Activated CD4-positive, alpha-beta memory T cell treated with anti-CD3 and anti-CD28 coated beads for 36 hours (primary cell): ENCODE data around the gene CSRP3. TPM values are rescaled to one million over a fixed set of nuclear protein-coding genes. Genes with fewer than 3 reads are reported as not detected.

Experiments used
- CTCF ChIA-PET: fragments of 350-600 bp; sonication (Branson Sonifier 250); formaldehyde crosslinking; loops from one replicate; lab custom pipeline; 2021; ENCODE audit warnings: antibody characterized with exemption, inconsistent platforms; lab: Charles Lee
- POLR2A ChIA-PET: fragments of 350-600 bp; sonication (Branson Sonifier 250); formaldehyde crosslinking; loops from one replicate; lab custom pipeline; 2021; ENCODE audit warnings: antibody characterized with exemption; lab: Charles Lee
- DNase-seq: peaks from one replicate; pipeline ENCODE4 v3.0.0-alpha.2; 2020
- H3K27ac Mint-ChIP-seq: one replicate; pipeline ENCODE4 v1.8.0; 2021; ENCODE audit warnings: mixed read lengths
- H3K27me3 Mint-ChIP-seq: one replicate; pipeline ENCODE4 v1.8.0; 2021; ENCODE audit warnings: mixed read lengths
- H3K36me3 Mint-ChIP-seq: one replicate; pipeline ENCODE4 v1.8.0; 2021; ENCODE audit warnings: mixed read lengths
- H3K4me1 Mint-ChIP-seq: one replicate; pipeline ENCODE4 v1.8.0; 2021; ENCODE audit warnings: low read depth, mixed read lengths
- H3K4me3 Mint-ChIP-seq: one replicate; pipeline ENCODE4 v1.8.0; 2021; ENCODE audit warnings: mild to moderate bottlenecking, mixed read lengths
- H3K9me3 Mint-ChIP-seq: one replicate; pipeline ENCODE4 v1.8.0; 2021; ENCODE audit warnings: mixed read lengths
- intact Hi-C: fragments of 100-400 bp; cut with micrococcal nuclease; formaldehyde crosslinking; loops from one replicate; pipeline ENCODE4 v1.15.1; 2023
- total RNA-seq, 2 experiments: library from RNA; stranded (reverse); gene quantifications; one replicate each; pipeline ENCODE4 v1.2.3, GENCODE V29; 2021

The CSRP3 gene
- total RNA-seq, 2 experiments from 2014 or later: not detected

DNA sequence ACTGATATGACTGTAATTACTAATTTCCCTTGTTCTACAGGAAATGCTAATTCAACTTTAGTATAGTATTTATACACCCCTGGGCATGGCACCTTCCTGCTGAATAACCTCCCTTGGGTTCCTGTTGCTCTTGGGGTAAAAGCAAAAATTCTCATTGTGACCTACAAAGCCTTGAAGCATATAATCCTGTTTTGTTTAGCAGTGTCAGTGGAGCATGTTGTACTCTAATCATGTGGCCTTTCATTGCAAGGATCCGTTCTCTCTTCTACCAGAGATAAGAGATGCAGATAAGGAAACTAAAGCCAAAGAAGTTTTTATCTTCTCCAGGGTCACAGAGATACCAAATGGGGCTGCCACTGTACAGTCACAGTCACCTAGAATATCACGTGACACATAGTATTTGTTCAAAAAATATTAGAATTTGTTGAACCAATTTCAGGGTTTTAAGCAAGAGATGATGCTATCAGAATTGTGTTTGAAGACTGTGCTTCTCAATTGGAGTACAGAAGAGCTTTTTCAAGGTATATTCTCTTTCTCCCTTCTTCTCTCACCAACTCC is 25.1 kb downstream of the CSRP3 start:
- DNase-seq: no peak
- H3K4me1 Mint-ChIP-seq: no peaks in the 10 kb centered on the region
- no peaks in the 10 kb centered on the region for H3K27me3 Mint-ChIP-seq
- H3K27ac Mint-ChIP-seq: no peak overlapping the region
- peaks cover 34% of the 10 kb centered on the region for H3K36me3 Mint-ChIP-seq
- intact Hi-C loops: loop anchor here (10.0 kb wide), 1 partner anchor 102 kb away; no protein-coding TSS in a partner anchor
- POLR2A ChIA-PET: interaction anchor here (0.5 kb wide), 1 partner anchor 787 kb away, joined by 3 read pairs; no protein-coding TSS in a partner anchor
- H3K4me3 Mint-ChIP-seq: no peak overlapping the region
- H3K9me3 Mint-ChIP-seq: no peaks in the 10 kb centered on the region
- CTCF ChIA-PET: no interaction called here

DNA sequence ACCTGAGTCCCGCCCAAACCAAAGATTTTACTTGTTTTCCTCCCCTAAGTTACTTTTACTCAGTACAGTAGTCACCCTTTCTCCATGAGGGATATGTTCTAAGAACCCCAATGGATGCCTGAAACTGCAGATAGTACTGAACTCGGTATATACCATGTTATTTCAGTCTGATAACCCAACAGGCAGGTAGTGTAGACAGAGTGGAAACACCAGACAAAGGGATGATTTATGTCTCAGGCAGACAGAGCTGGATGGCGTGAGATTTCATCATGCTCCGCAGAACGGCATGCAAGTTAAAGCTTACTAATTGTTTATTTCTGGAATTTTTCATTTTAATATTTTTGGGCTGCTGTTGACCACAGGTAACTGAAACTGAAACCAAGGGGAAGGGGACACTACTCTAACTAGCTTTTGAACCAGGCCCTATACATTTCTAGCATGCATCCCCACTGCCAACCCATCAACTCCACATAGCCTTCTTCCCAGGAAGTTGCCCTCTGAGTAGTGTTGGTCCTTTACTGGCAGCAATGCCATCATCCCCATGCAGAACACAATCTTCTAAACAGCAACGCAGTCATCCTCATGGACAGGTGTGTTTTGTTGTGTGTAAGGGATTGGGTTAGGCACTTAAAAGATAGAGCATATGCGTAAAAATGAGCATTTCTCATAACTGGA is 27.7 kb downstream of the CSRP3 start:
- H3K27me3 Mint-ChIP-seq: no peaks in the 10 kb centered on the region
- intact Hi-C loops: loop anchor here (10.0 kb wide), 1 partner anchor 99 kb away; no protein-coding TSS in a partner anchor
- DNase-seq: no peak
- CTCF ChIA-PET: interaction anchor here (1.3 kb wide), 1 partner anchor 97 kb away, joined by 3 read pairs; no protein-coding TSS in a partner anchor
- POLR2A ChIA-PET: no interaction called here
- no peak overlapping the region for H3K27ac Mint-ChIP-seq
- H3K36me3 Mint-ChIP-seq: peaks cover 47% of the 10 kb centered on the region
- no peak overlapping the region for H3K4me3 Mint-ChIP-seq
- no peaks in the 10 kb centered on the region for H3K9me3 Mint-ChIP-seq
- no peaks in the 10 kb centered on the region for H3K4me1 Mint-ChIP-seq

DNA sequence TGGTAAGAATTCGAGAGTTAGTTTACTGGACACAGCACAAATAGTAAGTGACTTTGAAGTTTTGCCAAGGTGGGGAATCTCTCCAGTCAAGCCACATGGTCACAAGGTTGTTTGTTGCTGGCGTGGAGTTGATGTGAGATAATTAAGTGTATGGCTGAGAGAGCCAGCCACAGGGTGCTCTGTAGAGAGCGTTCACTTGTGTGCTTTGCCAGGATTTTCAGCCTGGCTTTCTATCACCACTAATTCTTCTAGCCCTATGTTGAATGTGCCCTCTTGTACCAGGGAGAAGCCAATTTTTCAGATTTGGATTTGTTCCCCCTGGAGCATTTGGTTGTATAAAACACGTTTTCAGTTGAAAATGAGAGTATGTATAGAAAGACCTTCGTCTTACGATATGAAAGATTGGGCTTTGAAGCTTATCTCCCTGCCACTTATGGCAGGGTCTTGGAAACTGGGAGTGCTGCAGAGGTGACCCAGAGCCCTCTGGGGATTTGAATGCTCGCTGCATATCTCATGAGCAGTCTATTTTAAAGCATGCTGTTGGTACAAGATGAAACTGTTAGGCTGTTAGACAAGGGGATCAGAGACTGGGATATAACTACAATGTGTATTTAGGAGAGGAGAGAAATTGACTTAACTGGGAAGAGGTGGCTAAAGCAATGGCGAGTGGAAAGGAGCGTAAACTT is 28.6 kb downstream of the CSRP3 start:
- ChIA-PET CTCF (interaction anchor here (1.3 kb wide), 1 partner anchor 96 kb away, joined by 3 read pairs; no protein-coding TSS in a partner anchor), POLR2A (interaction anchor here (0.6 kb wide), 1 partner anchor 1104 kb away, joined by 4 read pairs; no protein-coding TSS in a partner anchor)
- Mint-ChIP-seq H3K36me3 (peaks cover 55% of the 10 kb centered on the region), H3K4me3 (no peak overlapping the region), H3K4me1 (no peaks in the 10 kb centered on the region), H3K9me3 (no peaks in the 10 kb centered on the region), H3K27ac (no peak overlapping the region), H3K27me3 (no peaks in the 10 kb centered on the region)
- no peak for DNase-seq
- intact Hi-C loops: loop anchor here (10.0 kb wide), 1 partner anchor 98 kb away; no protein-coding TSS in a partner anchor

DNA sequence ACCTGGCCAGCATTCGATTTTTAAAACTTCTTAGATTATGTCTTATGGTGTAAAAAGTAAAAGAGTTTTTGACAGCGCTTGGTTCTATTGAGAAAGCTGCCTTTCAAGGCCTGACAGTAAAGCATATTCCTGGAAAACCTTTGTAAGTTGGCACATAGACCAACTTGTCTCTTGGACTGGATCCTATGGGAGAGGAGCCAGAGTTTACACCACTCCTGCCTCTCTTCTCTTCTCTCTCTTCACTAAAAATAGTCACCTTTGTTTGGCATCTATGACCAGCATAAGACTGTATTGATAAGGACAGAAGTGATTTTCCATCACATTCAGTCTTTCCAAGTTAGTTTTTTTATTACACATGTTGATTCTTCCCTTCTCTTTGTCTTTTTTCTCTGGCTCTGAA is 33.7 kb downstream of the CSRP3 start:
- Mint-ChIP-seq H3K27me3 (no peaks in the 10 kb centered on the region), H3K4me3 (no peak overlapping the region), H3K27ac (no peak overlapping the region), H3K36me3 (peaks cover 68% of the 10 kb centered on the region), H3K9me3 (no peaks in the 10 kb centered on the region), H3K4me1 (no peaks in the 10 kb centered on the region)
- CTCF ChIA-PET: no interaction called here
- POLR2A ChIA-PET: no interaction called here
- no peak for DNase-seq
- intact Hi-C loops: no loop called here

DNA sequence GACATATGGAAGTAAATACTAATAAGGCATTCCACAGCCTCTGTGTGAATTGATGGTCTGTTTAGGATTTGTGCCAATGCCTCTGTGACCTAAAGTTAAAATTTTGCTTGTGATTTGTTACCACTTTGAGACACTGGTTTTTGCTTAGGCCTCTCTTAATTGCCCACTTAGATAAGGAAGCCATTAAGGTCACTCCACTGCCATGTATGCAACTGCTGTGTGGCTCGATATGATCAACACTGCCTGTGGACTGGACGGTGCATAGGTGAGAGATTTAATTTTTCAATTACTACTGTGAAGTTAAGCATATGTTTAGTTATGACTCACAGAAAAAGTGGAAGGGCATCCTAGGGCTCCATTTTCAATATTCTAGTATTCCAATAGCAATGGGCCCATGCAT is 36.9 kb downstream of the CSRP3 start:
- POLR2A ChIA-PET: no interaction called here
- no peaks in the 10 kb centered on the region for H3K4me1 Mint-ChIP-seq
- no peaks in the 10 kb centered on the region for H3K27me3 Mint-ChIP-seq
- CTCF ChIA-PET: no interaction called here
- H3K4me3 Mint-ChIP-seq: no peak overlapping the region
- H3K27ac Mint-ChIP-seq: no peak overlapping the region
- DNase-seq: no peak
- H3K36me3 Mint-ChIP-seq: peaks cover 65% of the 10 kb centered on the region
- intact Hi-C loops: no loop called here
- H3K9me3 Mint-ChIP-seq: no peaks in the 10 kb centered on the region

DNA sequence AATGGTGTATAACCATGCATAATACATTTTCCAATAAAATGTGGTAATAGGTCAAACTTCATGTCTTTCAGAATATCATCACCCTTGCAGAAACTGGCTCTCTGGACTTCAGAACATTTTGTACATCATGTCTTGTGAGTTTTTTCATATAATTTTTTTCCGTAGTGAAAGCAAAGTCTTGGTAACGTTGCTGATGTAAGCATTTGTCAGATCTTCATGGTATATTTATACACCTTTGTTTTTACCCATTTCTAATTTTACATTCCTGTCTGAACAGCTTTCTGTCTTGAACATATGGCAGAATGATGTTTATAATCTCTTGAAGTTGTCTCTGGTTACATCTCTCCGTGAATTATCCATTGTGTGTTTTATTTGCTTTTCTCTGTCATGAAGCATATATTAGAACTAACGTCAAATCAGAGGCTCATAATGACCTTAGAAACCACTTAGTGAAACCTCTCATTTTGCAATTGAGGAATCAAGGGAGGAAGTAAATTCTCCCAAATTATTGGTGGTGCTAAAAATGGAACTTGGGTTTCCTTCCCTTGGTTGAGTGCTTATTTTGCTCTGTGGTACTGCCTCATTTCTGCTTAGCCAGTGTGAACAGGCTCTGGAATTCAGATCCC is 37.4 kb downstream of the CSRP3 start:
- H3K27me3 Mint-ChIP-seq: no peaks in the 10 kb centered on the region
- H3K4me3 Mint-ChIP-seq: no peak overlapping the region
- no peaks in the 10 kb centered on the region for H3K4me1 Mint-ChIP-seq
- H3K9me3 Mint-ChIP-seq: no peaks in the 10 kb centered on the region
- H3K36me3 Mint-ChIP-seq: peaks cover 65% of the 10 kb centered on the region
- H3K27ac Mint-ChIP-seq: no peak overlapping the region
- CTCF ChIA-PET: no interaction called here
- POLR2A ChIA-PET: no interaction called here
- DNase-seq: no peak
- intact Hi-C loops: no loop called here

DNA sequence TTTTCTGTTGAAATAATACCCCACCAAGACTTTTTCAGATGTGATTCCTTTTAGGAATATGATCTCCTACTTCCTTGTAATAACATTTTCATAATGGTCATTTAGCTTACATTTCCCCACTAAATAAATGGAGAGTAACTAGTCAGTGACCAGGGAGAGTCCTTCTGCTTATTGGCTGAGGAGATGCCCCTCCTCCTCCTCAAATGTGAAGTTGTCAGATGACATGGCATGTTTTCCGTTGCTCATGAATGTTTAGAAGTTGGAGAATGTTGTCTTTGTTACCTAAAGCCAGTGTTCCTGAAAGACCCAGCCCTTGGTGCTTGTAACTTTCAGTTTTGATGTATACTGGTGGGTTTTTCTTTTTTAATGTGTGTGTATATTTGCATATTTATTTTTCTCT is 38.2 kb downstream of the CSRP3 start:
- Mint-ChIP-seq H3K4me1 (no peaks in the 10 kb centered on the region), H3K4me3 (no peak overlapping the region), H3K27me3 (no peaks in the 10 kb centered on the region), H3K9me3 (no peaks in the 10 kb centered on the region), H3K27ac (no peak overlapping the region), H3K36me3 (peaks cover 64% of the 10 kb centered on the region)
- ChIA-PET CTCF (no interaction called here), POLR2A (no interaction called here)
- no peak for DNase-seq
- intact Hi-C loops: no loop called here

DNA sequence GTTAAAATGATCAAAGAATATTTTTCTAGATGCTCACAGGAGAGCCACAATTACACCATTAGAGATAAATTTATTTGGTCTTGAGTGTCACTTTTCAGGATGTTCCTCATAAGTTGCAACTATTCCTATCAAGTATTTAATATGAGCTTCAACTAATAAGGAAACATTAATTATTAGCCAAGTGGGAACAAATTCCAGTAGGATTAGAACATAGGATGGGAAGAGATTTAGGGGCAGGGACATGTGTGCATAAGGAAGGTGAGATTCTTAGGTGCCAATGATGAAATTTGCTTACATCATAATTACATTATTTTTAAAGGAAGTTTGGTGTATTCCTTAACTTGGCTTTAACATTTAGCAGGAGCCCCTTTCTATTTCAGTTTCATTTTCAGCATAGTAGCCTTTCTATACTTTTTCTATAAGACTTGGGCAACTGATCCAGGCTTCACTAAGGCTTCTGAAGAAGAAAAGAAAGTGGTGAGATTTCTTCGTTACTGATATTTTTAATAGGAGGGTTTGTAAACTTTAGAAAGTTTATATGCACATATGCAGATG is 38.8 kb downstream of the CSRP3 start:
- intact Hi-C loops: no loop called here
- peaks cover 60% of the 10 kb centered on the region for H3K36me3 Mint-ChIP-seq

DNA sequence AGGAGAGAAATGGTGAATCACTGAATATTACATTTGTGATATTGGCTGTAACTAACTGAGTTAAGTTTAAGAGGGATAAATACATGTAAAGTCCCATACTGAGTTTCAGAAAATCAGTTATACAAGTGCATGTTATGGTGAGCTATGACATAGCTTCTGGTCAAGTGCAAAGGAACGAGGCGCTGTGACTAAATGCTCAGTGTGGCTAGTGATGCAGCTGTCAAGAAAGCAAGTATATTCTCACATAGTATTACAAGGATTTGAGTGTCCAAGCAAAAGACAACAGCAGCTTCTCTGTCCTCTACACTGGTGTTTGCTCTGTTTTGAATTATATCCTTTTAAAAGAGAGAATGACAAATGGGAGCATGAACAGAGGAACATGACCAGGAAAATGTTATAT is 40.1 kb downstream of the CSRP3 start:
- ChIA-PET POLR2A (no interaction called here), CTCF (no interaction called here)
- Mint-ChIP-seq H3K4me3 (no peak overlapping the region), H3K27ac (no peak overlapping the region), H3K9me3 (no peaks in the 10 kb centered on the region), H3K27me3 (no peaks in the 10 kb centered on the region), H3K36me3 (peaks cover 55% of the 10 kb centered on the region), H3K4me1 (no peaks in the 10 kb centered on the region)
- intact Hi-C loops: no loop called here
- no peak for DNase-seq

More for the DNA sequence above, 38.8 kb downstream of the CSRP3 start:
- Mint-ChIP-seq H3K27me3 (no peaks in the 10 kb centered on the region), H3K4me1 (no peaks in the 10 kb centered on the region), H3K9me3 (no peaks in the 10 kb centered on the region), H3K4me3 (no peak overlapping the region), H3K27ac (no peak overlapping the region)
- ChIA-PET POLR2A (no interaction called here), CTCF (no interaction called here)
- no peak for DNase-seq

DNA sequence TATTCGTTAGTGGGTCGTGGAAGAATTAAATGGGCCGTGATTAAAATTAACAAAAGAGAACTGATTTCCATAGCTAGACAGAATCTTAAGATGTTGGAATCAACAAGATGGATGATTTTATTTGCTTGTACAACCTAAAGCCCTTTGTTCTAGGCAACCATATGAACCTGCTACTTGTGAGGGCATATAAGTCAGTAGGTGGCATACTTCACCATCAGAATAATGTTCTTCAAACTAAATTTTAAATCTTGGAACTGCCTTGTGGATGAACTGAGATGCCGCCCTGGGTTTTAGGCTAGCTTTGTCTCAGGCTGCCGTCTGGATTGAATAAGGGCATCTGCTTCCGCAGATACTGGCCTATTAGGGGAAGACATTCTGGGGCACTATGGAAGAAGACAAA is 40.9 kb downstream of the CSRP3 start:
- no peak for DNase-seq
- Mint-ChIP-seq H3K4me1 (no peaks in the 10 kb centered on the region), H3K36me3 (peaks cover 54% of the 10 kb centered on the region), H3K4me3 (no peak overlapping the region), H3K27ac (no peak overlapping the region), H3K27me3 (no peaks in the 10 kb centered on the region), H3K9me3 (no peaks in the 10 kb centered on the region)
- POLR2A ChIA-PET: no interaction called here
- intact Hi-C loops: no loop called here
- CTCF ChIA-PET: no interaction called here

DNA sequence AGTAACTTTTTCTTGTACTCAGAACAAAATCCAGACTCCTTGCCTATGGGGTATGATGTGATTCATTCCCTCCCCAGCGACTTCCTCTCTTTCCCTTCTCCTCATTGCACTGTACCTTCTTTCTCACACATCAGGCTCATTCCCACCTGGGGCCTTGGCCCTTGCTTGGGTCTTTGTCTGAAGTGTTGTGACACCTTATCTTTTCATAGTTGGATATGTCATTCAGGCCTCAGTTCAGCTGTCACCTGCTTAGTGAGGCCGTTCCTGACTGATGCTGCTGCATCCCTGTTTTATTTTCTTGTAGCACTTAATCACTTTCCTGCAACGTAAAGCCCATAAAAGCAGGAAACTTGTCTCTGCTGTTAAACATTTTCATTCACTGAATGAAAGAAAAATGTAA is 44.9 kb downstream of the CSRP3 start:
- intact Hi-C loops: no loop called here
- H3K27me3 Mint-ChIP-seq: no peaks in the 10 kb centered on the region
- DNase-seq: no peak
- CTCF ChIA-PET: no interaction called here
- H3K9me3 Mint-ChIP-seq: no peaks in the 10 kb centered on the region
- H3K4me1 Mint-ChIP-seq: no peaks in the 10 kb centered on the region
- H3K4me3 Mint-ChIP-seq: no peak overlapping the region
- H3K27ac Mint-ChIP-seq: no peak overlapping the region
- H3K36me3 Mint-ChIP-seq: peaks cover 48% of the 10 kb centered on the region
- POLR2A ChIA-PET: no interaction called here

DNA sequence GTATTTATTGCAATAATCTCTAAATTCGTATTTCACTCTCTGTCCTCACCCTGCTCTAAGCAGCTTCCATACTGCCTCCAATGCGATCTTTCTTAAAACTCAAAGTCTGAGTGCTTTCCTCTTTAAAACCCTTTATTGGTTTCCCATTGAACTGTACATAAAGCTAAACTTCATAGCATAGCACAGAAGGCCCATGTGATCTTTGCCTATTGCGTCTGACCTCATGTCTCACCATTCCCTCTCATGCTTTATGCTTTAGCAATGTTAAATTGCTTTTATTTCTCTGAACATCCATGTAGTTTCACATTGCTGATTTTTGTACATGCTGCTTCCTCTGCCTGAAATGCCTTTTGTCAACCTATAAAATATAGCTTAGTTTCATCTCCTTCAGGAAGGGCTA is 56.5 kb downstream of the CSRP3 start:
- H3K4me3 Mint-ChIP-seq: no peak overlapping the region
- ChIA-PET CTCF (no interaction called here), POLR2A (no interaction called here)
- peaks cover 17% of the 10 kb centered on the region for H3K36me3 Mint-ChIP-seq
- intact Hi-C loops: no loop called here
- no peak for DNase-seq
- H3K4me1 Mint-ChIP-seq: no peaks in the 10 kb centered on the region
- H3K9me3 Mint-ChIP-seq: no peaks in the 10 kb centered on the region
- H3K27me3 Mint-ChIP-seq: no peaks in the 10 kb centered on the region
- no peak overlapping the region for H3K27ac Mint-ChIP-seq
